ENCODE results near the gene PPP3R1.

PPP3R1 gene

GRCh38 chr2:68252400-68253218 lies at the start of gene PPP3R1:
Gene PPP3R1, minus strand, starts transcription at chr2:68252532. Its CDS starts 405 bp downstream, at chr2:68252127.
- DNase-seq (ENCODE audit: low spot score), result peak; percentile 97

GRCh38 chr2:68295516-68295915 lies 43.2 kb upstream of the PPP3R1 start:
- DNase-seq (ENCODE audit: low spot score), result no peak

- no peak for DNase-seq (ENCODE audit: low spot score)
Observed at GRCh38 chr2:68294913-68295312, 42.6 kb upstream of the PPP3R1 start.

DNA sequence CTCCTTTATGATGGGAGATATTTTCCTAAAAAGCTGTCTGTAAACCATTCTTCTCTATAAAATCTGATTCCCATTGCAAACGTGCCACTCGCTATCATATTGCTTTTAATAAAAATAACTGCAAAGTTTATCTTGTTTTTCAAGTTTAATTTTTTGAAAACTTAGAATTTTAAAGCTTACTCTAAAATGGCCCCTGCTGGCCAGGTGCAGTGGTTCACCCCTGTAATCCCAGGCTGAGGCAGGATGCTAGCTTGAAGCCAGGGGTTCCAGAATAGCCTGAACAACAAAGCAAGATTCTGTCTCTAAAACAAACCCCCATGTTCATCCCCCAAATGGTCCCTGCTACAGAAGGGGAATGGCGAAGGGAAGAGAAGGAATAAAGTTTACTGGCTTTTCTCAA lies 41.9 kb upstream of the PPP3R1 start:
- DNase-seq (ENCODE audit: low spot score), result no peak

GRCh38 chr2:68293755-68294154 lies 41.4 kb upstream of the PPP3R1 start:
- no peak for DNase-seq (ENCODE audit: low spot score)

DNA sequence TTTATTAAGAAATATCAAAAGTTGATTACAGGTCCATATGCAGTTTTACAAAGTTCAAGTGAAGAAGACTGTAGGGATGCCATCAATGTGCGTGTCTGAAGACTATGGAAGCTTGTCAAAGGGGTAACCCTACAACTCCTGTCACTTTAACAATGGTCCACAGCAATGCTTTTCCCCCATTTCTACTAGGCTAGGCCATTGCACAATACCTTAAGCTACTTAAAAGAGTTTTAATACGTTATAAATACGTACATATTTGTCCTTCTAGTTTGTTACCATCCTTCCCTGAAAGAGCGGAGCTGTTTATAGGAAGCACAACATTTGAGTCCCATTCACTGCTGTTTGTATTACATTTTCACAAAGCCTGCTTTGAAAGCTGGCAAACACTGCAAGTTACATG lies 40.7 kb upstream of the PPP3R1 start:
- DNase-seq (ENCODE audit: low spot score), result no peak

DNA sequence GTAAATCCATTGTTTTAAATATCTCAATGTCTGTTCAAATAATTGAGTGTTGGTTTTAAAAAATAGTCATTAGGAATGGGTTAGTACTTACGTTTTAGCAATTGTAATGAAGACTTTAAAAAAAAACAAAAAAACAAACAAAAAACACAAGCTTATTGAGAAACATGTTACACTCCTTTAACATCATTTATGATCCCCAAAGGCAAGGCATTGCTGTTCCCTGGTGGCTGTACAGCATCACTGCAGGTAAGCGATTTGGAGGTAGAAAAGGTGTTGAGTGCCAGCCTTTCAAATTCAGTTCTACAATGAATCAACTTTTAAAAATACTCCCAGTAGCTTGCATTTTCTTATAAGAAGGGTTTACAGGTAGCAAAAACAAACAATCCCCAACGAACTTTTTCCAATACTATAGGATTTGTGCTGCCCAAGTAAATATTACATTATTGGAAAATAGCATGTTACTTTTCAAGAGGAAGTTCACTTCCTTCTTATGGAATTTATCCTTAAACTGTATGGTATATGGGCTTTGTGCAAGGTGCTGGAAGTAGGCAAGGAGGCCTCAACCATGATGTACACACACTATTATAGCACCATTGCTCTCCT lies 39.9 kb upstream of the PPP3R1 start:
- DNase-seq (ENCODE audit: low spot score), result no peak

- DNase-seq (ENCODE audit: low spot score), result no peak
Observed at GRCh38 chr2:68291314-68291713, 39.0 kb upstream of the PPP3R1 start.

DNA sequence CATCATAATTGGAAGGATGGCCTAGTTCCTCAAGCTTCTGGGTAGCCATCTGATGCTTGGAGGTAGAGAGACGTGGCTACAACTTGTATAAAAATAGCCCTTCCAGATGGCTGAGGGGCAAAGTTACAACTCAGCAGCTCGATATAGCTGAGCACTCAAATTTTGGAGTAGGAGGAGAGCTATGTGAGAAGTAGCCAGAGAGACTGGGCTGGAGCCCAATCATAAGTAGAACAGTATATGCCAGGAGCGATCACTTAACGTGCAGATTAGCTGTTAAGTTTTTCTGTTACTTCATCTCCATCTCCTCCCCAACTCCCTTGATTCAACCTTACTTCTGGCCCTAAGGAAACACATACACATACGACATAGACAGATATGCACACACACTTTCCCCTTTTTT lies 38.6 kb upstream of the PPP3R1 start:
- DNase-seq (ENCODE audit: low spot score), result no peak

GRCh38 chr2:68287580-68288441 lies 35.5 kb upstream of the PPP3R1 start:
- peak; percentile 68 for DNase-seq (ENCODE audit: low spot score)

DNA sequence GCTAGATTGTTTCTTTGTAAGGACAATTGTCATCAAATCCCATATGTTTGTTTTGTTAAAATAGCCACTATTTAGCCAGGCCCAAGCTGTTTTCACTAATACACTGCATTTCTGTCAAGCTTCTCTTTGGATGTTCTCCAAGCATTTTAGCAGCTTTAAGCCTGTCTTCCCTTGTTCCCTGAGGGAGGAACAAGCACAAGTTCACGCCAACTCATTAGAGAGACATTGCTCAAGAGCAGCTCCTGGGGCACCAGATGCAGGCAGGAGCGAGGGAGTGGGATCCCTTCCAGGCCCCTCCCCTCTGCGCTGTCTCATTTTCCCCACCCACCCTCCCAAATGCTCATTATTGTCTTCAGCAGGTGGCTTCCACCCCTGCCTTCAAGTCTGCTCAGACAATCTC lies 32.6 kb upstream of the PPP3R1 start:
- DNase-seq (ENCODE audit: low spot score), result peak; percentile 72

DNA sequence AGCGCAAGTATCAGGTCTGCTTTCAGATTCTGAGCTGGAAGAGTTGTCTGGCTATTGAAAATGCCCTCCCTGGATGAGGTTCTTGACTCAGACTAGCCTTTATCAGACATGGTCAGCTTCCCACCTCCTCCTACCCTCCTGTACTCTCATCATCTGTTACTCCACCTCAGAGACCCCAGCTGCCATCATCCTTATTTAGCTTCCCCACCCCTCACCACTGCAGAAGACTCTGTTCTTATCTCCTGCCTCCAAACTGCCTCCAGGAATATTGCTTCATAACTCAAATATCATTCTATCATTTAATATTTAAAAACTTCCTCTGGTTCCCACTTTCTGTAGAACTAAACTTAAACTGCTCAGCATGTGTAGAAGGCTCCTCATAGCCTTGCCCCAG lies 31.1 kb upstream of the PPP3R1 start:
- no peak for DNase-seq (ENCODE audit: low spot score)

GRCh38 chr2:68282811-68283418 lies 30.6 kb upstream of the PPP3R1 start:
- DNase-seq (ENCODE audit: low spot score), result peak; percentile 62

DNA sequence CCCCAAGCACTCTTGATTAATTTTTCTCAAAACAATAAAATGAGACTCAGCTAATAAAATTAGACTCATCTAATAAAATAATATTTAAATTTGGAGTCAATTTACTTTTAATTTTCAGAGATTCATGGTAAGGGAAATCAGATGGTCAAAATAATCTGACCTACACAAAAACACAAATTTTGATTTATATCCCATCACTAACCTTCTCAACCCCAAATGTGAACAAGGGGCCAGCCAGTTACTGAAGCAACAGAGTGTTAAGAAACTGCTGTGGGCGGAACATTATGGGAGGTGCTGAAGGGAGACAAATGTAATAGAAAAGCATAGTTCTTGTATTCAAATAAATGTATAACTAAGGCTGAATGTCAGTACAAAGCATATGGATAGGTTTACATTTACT lies 28.5 kb upstream of the PPP3R1 start:
- DNase-seq (ENCODE audit: low spot score), result no peak

DNA sequence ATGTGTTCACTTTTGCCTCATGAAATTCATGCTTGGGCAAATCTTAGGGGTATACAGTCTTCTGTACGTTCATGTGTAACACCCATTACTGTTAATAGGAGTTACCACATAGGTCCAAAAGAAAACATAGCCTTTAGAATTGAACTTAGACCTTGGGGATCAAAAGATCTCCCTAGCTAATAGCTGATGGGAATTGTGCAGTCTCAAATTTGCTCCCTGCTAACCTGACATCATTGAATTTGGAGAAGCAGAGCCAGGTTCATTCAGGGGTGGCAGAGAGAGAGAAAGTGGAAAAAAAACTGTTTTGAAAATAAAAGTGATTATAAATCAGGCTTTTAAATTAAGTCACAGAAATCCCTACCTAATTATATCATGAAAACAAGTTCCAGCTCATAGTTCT lies 28.0 kb upstream of the PPP3R1 start:
- no peak for DNase-seq (ENCODE audit: low spot score)

- DNase-seq (ENCODE audit: low spot score), result no peak
Observed at GRCh38 chr2:68279691-68280090, 27.4 kb upstream of the PPP3R1 start.

DNA sequence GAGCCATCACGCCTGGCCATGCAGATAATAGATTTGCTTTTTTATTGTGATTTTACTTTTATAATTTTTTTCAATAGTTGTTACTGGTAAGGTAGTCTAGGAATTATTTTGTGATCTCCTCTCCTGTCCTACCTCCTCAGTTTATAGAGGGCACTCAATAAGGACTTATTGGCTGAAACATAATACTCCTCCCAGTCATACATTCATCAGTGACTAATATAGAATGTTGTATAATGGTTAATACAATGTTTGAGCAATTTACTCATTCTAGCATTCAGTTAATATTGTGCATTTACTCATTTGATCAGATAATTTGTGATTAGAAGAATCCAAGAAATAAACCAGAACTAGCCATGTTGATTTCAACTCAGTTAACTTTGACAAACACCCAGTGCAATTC lies 25.8 kb upstream of the PPP3R1 start:
- no peak for DNase-seq (ENCODE audit: low spot score)

- no peak for DNase-seq (ENCODE audit: low spot score)
Observed at GRCh38 chr2:68274022-68274421, 21.7 kb upstream of the PPP3R1 start.

- peak; percentile 76 for DNase-seq (ENCODE audit: low spot score)
Observed at GRCh38 chr2:68272246-68272994, 20.1 kb upstream of the PPP3R1 start.

GRCh38 chr2:68266655-68267054 lies 14.3 kb upstream of the PPP3R1 start:
- no peak for DNase-seq (ENCODE audit: low spot score)

GRCh38 chr2:68263632-68264031 lies 11.3 kb upstream of the PPP3R1 start:
- DNase-seq (ENCODE audit: low spot score), result no peak

DNA sequence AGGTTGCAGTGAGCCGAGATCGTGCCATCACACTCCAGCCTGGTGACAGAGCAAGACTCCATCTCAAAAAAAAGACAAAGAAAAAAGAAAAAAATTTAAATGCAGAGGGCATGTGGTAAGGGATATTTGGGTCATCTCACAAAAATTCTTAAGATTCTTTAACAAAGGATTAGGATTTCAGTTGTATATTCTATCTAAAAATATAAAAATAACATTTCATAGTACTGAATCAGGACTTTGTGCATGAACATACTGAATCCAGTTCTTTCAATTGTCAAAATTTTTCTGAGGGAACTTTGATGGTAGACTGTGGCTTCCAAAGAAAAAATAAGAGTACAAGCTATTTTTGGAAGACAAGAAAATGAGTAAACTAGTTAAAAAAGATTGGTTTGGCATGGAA lies 6.5 kb upstream of the PPP3R1 start:
- DNase-seq (ENCODE audit: low spot score), result no peak

All from Ammon's horn (tissue), 1 donor.